ENCODE results near the gene RHEB. TPM values are rescaled to one million over a fixed set of nuclear protein-coding genes. Genes with fewer than 3 reads are reported as not detected.
A peak's percentile ranks its signal among the peaks of the same experiment; 100 is the strongest.

RHEB gene
- total and polyA plus RNA-seq, 11 donors = 81.4 to 155 (median 106) TPM

DNA sequence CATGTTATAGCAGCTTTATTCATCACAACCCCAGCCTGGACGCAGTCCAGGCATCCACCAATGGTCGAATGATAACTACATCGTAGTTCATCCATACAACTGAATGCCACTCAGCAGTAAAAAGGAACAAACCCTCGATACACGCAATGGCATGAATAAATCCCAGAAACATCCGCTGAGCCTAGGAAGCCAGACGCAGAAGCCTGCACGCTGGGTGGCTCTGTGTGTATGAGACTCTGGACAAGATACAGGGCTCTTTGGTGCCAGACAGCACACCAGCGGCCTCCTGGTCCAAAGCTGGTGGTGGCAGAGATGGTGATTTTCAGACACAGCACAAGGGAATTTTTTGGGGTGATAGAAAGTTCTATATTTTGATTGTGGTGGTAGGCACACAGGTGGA is 69.7 kb downstream of the RHEB start:
- DNase-seq = no peak
- Histone ChIP-seq H3K4me1 (peaks cover 0 to 9% (median 0%) of the 10 kb centered on the region in 12 donors), H3K27me3 (peaks cover 0 to 4% (median 0%) of the 10 kb centered on the region in 9 donors), H3K9me3 (no peaks in the 10 kb centered on the region), H3K36me3 (no peaks in the 10 kb centered on the region), H3K4me3 (no peak overlapping the region), H3K27ac (no peak overlapping the region)
- no peak for TF ChIP-seq POLR2A (IDR thresholded peaks at IDR 0.05)
- TF ChIP-seq, protein P1, sequence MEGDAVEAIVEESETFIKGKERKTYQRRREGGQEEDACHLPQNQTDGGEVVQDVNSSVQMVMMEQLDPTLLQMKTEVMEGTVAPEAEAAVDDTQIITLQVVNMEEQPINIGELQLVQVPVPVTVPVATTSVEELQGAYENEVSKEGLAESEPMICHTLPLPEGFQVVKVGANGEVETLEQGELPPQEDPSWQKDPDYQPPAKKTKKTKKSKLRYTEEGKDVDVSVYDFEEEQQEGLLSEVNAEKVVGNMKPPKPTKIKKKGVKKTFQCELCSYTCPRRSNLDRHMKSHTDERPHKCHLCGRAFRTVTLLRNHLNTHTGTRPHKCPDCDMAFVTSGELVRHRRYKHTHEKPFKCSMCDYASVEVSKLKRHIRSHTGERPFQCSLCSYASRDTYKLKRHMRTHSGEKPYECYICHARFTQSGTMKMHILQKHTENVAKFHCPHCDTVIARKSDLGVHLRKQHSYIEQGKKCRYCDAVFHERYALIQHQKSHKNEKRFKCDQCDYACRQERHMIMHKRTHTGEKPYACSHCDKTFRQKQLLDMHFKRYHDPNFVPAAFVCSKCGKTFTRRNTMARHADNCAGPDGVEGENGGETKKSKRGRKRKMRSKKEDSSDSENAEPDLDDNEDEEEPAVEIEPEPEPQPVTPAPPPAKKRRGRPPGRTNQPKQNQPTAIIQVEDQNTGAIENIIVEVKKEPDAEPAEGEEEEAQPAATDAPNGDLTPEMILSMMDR (IDR thresholded peaks at IDR 0.05) = no peak
- intact Hi-C loops (cut with DNase I) = loop anchor here in 8 of 10 donors (2.0 to 10.0 kb wide), 6 partner anchors 81 to 305 kb away; no protein-coding TSS in a partner anchor
- ATAC-seq = no peak
- WGBS, 4 donors = 90 to 92% (median 91%) methylated on average over 9 of the region's 9 CpGs

GRCh38 chr7:151448261-151449252 is 71.1 kb downstream of the RHEB start:
- Histone ChIP-seq H3K4me3 (peak overlapping the region; percentile 10 to 79 (median 60)), H3K4me1 (peaks cover 0 to 9% (median 0%) of the 10 kb centered on the region in 12 donors), H3K27me3 (peaks cover 0 to 4% (median 0%) of the 10 kb centered on the region in 9 donors), H3K36me3 (no peaks in the 10 kb centered on the region), H3K27ac (peak overlapping the region in 5 of 12 donors; percentile 17 to 69 (median 31)), H3K9me3 (no peaks in the 10 kb centered on the region)
- DNase-seq (peak; percentile 64 to 82 (median 68)), ATAC-seq (peak; percentile 45 to 92 (median 85))
- TF ChIP-seq POLR2A (IDR thresholded peaks at IDR 0.05) = no peak
- TF ChIP-seq, protein P1 (IDR thresholded peaks at IDR 0.05) = peak; percentile 70 to 87 (median 81)
- 6 to 19% (median 8%) methylated on average over 37 to 61 of the region's 61 CpGs for WGBS, 4 donors
- intact Hi-C loops (cut with DNase I) = loop anchor here (1.0 to 5.0 kb wide), 7 partner anchors 80 to 136 kb away; no protein-coding TSS in a partner anchor

- DNase-seq (no peak), ATAC-seq (peak in 1 of 4 donors; percentile 26)
- TF ChIP-seq, protein P1 (IDR thresholded peaks at IDR 0.05) = no peak
- TF ChIP-seq POLR2A (IDR thresholded peaks at IDR 0.05) = no peak
Observed at GRCh38 chr7:151447901-151448260, 71.8 kb downstream of the RHEB start.

DNA sequence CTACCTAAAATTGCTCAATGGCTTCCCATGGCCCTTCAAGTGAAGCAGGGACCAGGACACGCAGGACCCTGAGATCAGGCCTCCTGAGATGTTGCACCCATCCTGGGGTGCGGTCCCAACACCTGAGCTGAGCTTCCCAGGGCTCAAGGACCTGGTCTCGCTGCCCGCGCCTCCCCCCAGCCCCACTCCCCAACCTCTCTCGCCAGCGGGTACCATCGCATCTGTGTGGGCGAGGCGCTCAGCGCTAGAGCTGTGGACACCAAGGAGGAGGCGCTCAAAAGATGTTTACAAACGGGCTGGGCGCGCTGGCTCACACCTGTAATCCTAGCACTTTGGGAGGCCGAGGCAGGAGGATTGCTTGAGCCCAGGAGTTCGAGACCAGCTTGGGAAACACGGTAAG is 72.4 kb downstream of the RHEB start:
- H3K9me3 ChIP-seq = no peaks in the 10 kb centered on the region
- no peak for TF ChIP-seq POLR2A (IDR thresholded peaks at IDR 0.05)
- TF ChIP-seq, protein P1 (IDR thresholded peaks at IDR 0.05) = no peak
- intact Hi-C loops (cut with DNase I) = loop anchor here in 3 of 10 donors (5.0 kb wide), 3 partner anchors 80 to 135 kb away; no protein-coding TSS in a partner anchor
- ATAC-seq (no peak), DNase-seq (peak in 1 of 5 donors; percentile 20)
- H3K4me3 ChIP-seq = no peak overlapping the region
- H3K4me1 ChIP-seq = peaks cover 0 to 9% (median 0%) of the 10 kb centered on the region in 12 donors
- H3K27me3 ChIP-seq = peaks cover 0 to 4% (median 0%) of the 10 kb centered on the region in 9 donors
- no peak overlapping the region for H3K27ac ChIP-seq
- no peaks in the 10 kb centered on the region for H3K36me3 ChIP-seq
- WGBS, 4 donors = 97 to 98% (median 98%) methylated on average over 18 of the region's 18 CpGs

More at GRCh38 chr7:151447901-151448260, 71.8 kb downstream of the RHEB start:
- peaks cover 0 to 9% (median 0%) of the 10 kb centered on the region in 12 donors for H3K4me1 ChIP-seq
- no peaks in the 10 kb centered on the region for H3K36me3 ChIP-seq
- intact Hi-C loops (cut with DNase I) = loop anchor here (1.0 to 5.0 kb wide), 7 partner anchors 79 to 136 kb away; no protein-coding TSS in a partner anchor
- WGBS, 4 donors = 60 to 80% (median 72%) methylated on average over 26 of the region's 26 CpGs
- peak overlapping the region in 2 of 12 donors; percentile 40 to 69 for H3K27ac ChIP-seq
- H3K4me3 ChIP-seq = peak overlapping the region; percentile 10 to 79 (median 60)
- peaks cover 0 to 4% (median 0%) of the 10 kb centered on the region in 9 donors for H3K27me3 ChIP-seq
- H3K9me3 ChIP-seq = no peaks in the 10 kb centered on the region

Data from heart left ventricle (tissue), 16 donors.